GM12878 (cell line): ENCODE measurements around the gene POLR2L. TPM values are rescaled to one million over a fixed set of nuclear protein-coding genes. Genes with fewer than 3 reads are reported as not detected.
A peak's percentile ranks its signal among the peaks of the same experiment; 100 is the strongest.

Experiments
- ATAC-seq: fragments of 200-7000 bp; cut with Tn5 transposase; 3 replicates; pipeline ENCODE4 v1.9.1; 2020; ENCODE audit warnings: mild to moderate bottlenecking, moderate library complexity
- BruUV-seq: library from RNA; stranded (reverse); fragments of 400-500 nt; replicated peaks from 2 replicates; lab custom pipeline; 2021; lab: Mats Ljungman, UMichigan
- CTCF ChIA-PET: fragments of 300-600 bp; sonication (Branson Sonifier 250); formaldehyde crosslinking; extraction: SDS; loops from one replicate; lab custom pipeline; 2021; ENCODE audit warnings: inconsistent platforms; lab: Yijun Ruan, JAX
- POLR2A ChIA-PET: fragments of 350-600 bp; formaldehyde crosslinking; extraction: SDS; loops from one replicate; lab custom pipeline; 2021; ENCODE audit warnings: inconsistent platforms; lab: Charles Lee
- RAD21 ChIA-PET: fragments of 300-600 bp; sonication (Branson Sonifier 250); formaldehyde crosslinking; loops from one replicate; lab custom pipeline; 2023; ENCODE audit warnings: antibody characterized with exemption; ENCODE audit not compliant: unreplicated experiment; lab: Charles Lee
- SMC1A ChIA-PET: fragments of 300-600 bp; sonication (Branson Sonifier 250); formaldehyde crosslinking; loops from one replicate; lab custom pipeline; 2023; ENCODE audit not compliant: unreplicated experiment, uncharacterized antibody; lab: Charles Lee
- DNase-seq: peaks from one replicate; pipeline ENCODE4 v3.0.0-alpha.2; 2011; ENCODE audit warnings: low read depth, low spot score
- FAIRE-seq: peaks from 3 replicates; lab custom pipeline; 2011; peaks lifted over from hg19 to GRCh38; lab: Jason Lieb, UNC
- H2AFZ ChIP-seq: 2 replicates; pipeline ENCODE4 v1.6.0; 2011; ENCODE audit warnings: low read depth, low read length, control low read depth; ENCODE audit not compliant: control insufficient read depth
- H3K27ac ChIP-seq: 2 replicates; pipeline ENCODE4 v1.5.1; 2011; ENCODE audit warnings: control low read depth; ENCODE audit not compliant: control insufficient read depth, insufficient read depth
- H3K27me3 ChIP-seq, 2 experiments: replicated peaks in 1 of 2; 2 replicates each; pipeline versions ENCODE4 v1.6.0 to v1.6.1; 2011; ENCODE audit warnings: low read length in 1 of 2; ENCODE audit not compliant: control insufficient read depth in 2 of 2, insufficient read depth in 2 of 2
- H3K36me3 ChIP-seq, 2 experiments: 2 replicates each; pipeline ENCODE4 v1.5.1; 2011; ENCODE audit warnings: low read length in 1 of 2; ENCODE audit not compliant: control insufficient read depth in 2 of 2, insufficient read depth in 2 of 2
- H3K4me1 ChIP-seq: 2 replicates; pipeline ENCODE4 v1.6.1; 2011; ENCODE audit warnings: mild to moderate bottlenecking, low read length, moderate library complexity, mixed read lengths; ENCODE audit not compliant: control insufficient read depth, insufficient read depth
- H3K4me2 ChIP-seq: 2 replicates; pipeline ENCODE4 v1.6.0; 2011; ENCODE audit warnings: control low read depth; ENCODE audit not compliant: control insufficient read depth, insufficient read depth
- H3K4me3 ChIP-seq: fragments of 200-600 bp; sonication (generic); 2 replicates; pipeline ENCODE4 v1.5.1; 2016
- H3K79me2 ChIP-seq: 2 replicates; pipeline ENCODE4 v1.6.0; 2011; ENCODE audit warnings: low read length; ENCODE audit not compliant: control insufficient read depth, insufficient read depth
- H3K9ac ChIP-seq: 2 replicates; pipeline ENCODE4 v1.8.0; 2011; ENCODE audit warnings: low read length, control low read depth, mixed read lengths; ENCODE audit not compliant: control insufficient read depth, insufficient read depth
- H3K9me3 ChIP-seq: replicated peaks from 3 replicates; pipeline ENCODE4 v1.5.1; 2011; ENCODE audit warnings: mild to moderate bottlenecking, low read length; ENCODE audit not compliant: control insufficient read depth, insufficient read depth
- H4K20me1 ChIP-seq: 2 replicates; pipeline ENCODE4 v1.6.0; 2011; ENCODE audit not compliant: control insufficient read depth, insufficient read depth
- CREB1 ChIP-seq: IDR thresholded peaks from 2 replicates; pipeline ENCODE4 v1.6.1; 2012; ENCODE audit warnings: low read depth, mild to moderate bottlenecking, inconsistent platforms
- CTCF ChIP-seq, 3 experiments: IDR thresholded peaks in 2 of 3; conservative IDR thresholded peaks in 1 of 3; 2 replicates each; pipeline ENCODE4 v1.5.1; 2011; ENCODE audit warnings: low read depth in 3 of 3, low read length in 3 of 3, mild to moderate bottlenecking in 3 of 3, control low read depth in 2 of 3, moderate library complexity in 2 of 3, inconsistent platforms in 1 of 3, mixed read lengths in 1 of 3; ENCODE audit not compliant: control insufficient read depth in 2 of 3, insufficient read depth in 1 of 3; ENCODE audit errors: extremely low read depth in 1 of 3
- FOS ChIP-seq: IDR thresholded peaks from 3 replicates; pipeline ENCODE4 v1.6.1; 2011; ENCODE audit warnings: borderline replicate concordance; ENCODE audit not compliant: insufficient read length; ENCODE audit errors: extremely low read depth
- HDGF ChIP-seq: fragments of 450-650 bp; IDR thresholded peaks from 2 replicates; pipeline ENCODE4 v1.6.1; 2016; ENCODE audit warnings: antibody characterized with exemption
- IKZF1 ChIP-seq: fragments of 450-650 bp; conservative IDR thresholded peaks from 2 replicates; pipeline ENCODE4 v1.6.1; 2017; ENCODE audit warnings: antibody characterized with exemption, mild to moderate bottlenecking
- JUND ChIP-seq: IDR thresholded peaks from 2 replicates; pipeline ENCODE4 v1.6.1; 2012; ENCODE audit warnings: low read depth, mild to moderate bottlenecking, low read length, improper control_type of control experiment, moderate library complexity
- MYC ChIP-seq: IDR thresholded peaks from 2 replicates; pipeline ENCODE4 v1.6.1; 2011; ENCODE audit warnings: mild to moderate bottlenecking, low read length, moderate library complexity, inconsistent platforms; ENCODE audit not compliant: insufficient read depth, insufficient replicate concordance, insufficient read length, severe bottlenecking
- NBN ChIP-seq: fragments of 450-650 bp; IDR thresholded peaks from 2 replicates; pipeline ENCODE4 v1.6.1; 2016
- PBX3 ChIP-seq: IDR thresholded peaks from 2 replicates; pipeline ENCODE4 v1.6.1; 2011; ENCODE audit warnings: mild to moderate bottlenecking, low read depth, low read length, moderate library complexity; ENCODE audit not compliant: insufficient replicate concordance
- RBBP5 ChIP-seq: fragments of 200-600 bp; sonication (generic); conservative IDR thresholded peaks from 2 replicates; pipeline ENCODE4 v1.6.1; 2016
- SIX5 ChIP-seq: IDR thresholded peaks from 2 replicates; pipeline ENCODE4 v1.6.1; 2011; ENCODE audit warnings: mild to moderate bottlenecking, low read depth, low read length, moderate library complexity; ENCODE audit not compliant: severe bottlenecking
- SMARCA5 ChIP-seq: fragments of 450-650 bp; IDR thresholded peaks from 2 replicates; pipeline ENCODE4 v1.6.1; 2017; ENCODE audit warnings: mild to moderate bottlenecking
- SMC3 ChIP-seq: IDR thresholded peaks from 2 replicates; pipeline ENCODE4 v1.6.1; 2011; ENCODE audit warnings: low read length, improper control_type of control experiment, borderline replicate concordance
- TBL1XR1 ChIP-seq: IDR thresholded peaks from 2 replicates; pipeline ENCODE4 v1.6.1; 2012; ENCODE audit warnings: low read depth, low read length, improper control_type of control experiment
- TCF3 ChIP-seq: IDR thresholded peaks from 2 replicates; pipeline ENCODE4 v1.6.1; 2012; ENCODE audit warnings: low read depth, mild to moderate bottlenecking, low read length, borderline replicate concordance; ENCODE audit not compliant: insufficient read depth
- YY1 ChIP-seq: IDR thresholded peaks from 2 replicates; pipeline ENCODE4 v1.6.1; 2011; ENCODE audit warnings: low read depth, mild to moderate bottlenecking, low read length
- WGBS: methylation state at CpG from one replicate; pipeline ENCODE4 v1.1.6; 2016; ENCODE audit warnings: low lambda C conversion rate; ENCODE audit not compliant: insufficient replicate concordance, insufficient coverage; ENCODE audit errors: missing lambda C conversion rate; 5-methylcytosine and 5-hydroxymethylcytosine counted together
- in situ Hi-C: fragments of 300-500 bp; cut with MboI; formaldehyde crosslinking; loops from 9 replicates; pipeline ENCODE4 v1.14.3; 2018; ENCODE audit warnings: mixed read lengths
- intact Hi-C: fragments of 100-400 bp; cut with micrococcal nuclease; formaldehyde crosslinking; loops from one replicate; pipeline ENCODE4 v1.14.2; 2022; ENCODE audit not compliant: unreplicated experiment
- polyA plus RNA-seq, 11 experiments: library from polyadenylated mRNA; depleted of rRNA in 4 of 11; unstranded in 6 of 11; stranded (reverse) in 5 of 11; fragments of >200 nt; fragmentation: Nextera tagmentation in 4 of 11; fragmentation: Illumina TruSeq in 1 of 11; extraction: Ambion mirVana in 4 of 11; extraction: Trizol in 1 of 11; gene quantifications; 1 replicate in 1 of 11; 2 replicates in 10 of 11; pipeline versions ENCODE4 v1.2.1 to v1.2.3, GENCODE V29; 2011 to 2016; ENCODE audit warnings: inconsistent platforms in 2 of 11, missing spikeins in 2 of 11, low read depth in 1 of 11
- total RNA-seq, 4 experiments: library from RNA; depleted of rRNA in 3 of 4; stranded (reverse); fragments of >200 nt in 3 of 4; fragmentation: Illumina TruSeq in 1 of 4; extraction: Trizol in 1 of 4; gene quantifications; 2 replicates each; pipeline versions ENCODE4 v1.2.1 to v1.2.3, GENCODE V29; 2013 to 2021
- TF ChIP-seq, protein P1 (sequence below): fragments of 450-650 bp; IDR thresholded peaks from 2 replicates; pipeline ENCODE4 v1.6.1; 2017; ENCODE audit warnings: borderline replicate concordance

Gene POLR2L
- total and polyA plus RNA-seq, 10 of the 15 experiments (the other 5 are each of a cell fraction or from before 2014, with no cell fraction given): 23.1 to 497 (median 125) TPM

- intact Hi-C loops: loop anchor here (1.0 kb wide), 1 partner anchor 203 kb away; no protein-coding TSS in a partner anchor
- Histone ChIP-seq H3K4me2 (no peak overlapping the region), H3K4me3 (no peak overlapping the region), H3K27ac (no peak overlapping the region), H3K36me3 (no peaks in the 10 kb centered on the region), H2AFZ (no peak overlapping the region), H4K20me1 (no peaks in the 10 kb centered on the region), H3K4me1 (peaks cover 8% of the 10 kb centered on the region), H3K9me3 (no peaks in the 10 kb centered on the region), H3K27me3 (no peaks in the 10 kb centered on the region; a peak in 1 of 4 replicates), H3K9ac (no peak overlapping the region), H3K79me2 (no peaks in the 10 kb centered on the region)
- BruUV-seq: no TSS peak
- ChIA-PET CTCF (interaction anchor here (0.6 to 3.4 kb wide), 7 partner anchors 18 to 205 kb away, joined by 3 to 23 read pairs (median 3); no protein-coding TSS in a partner anchor), POLR2A (no interaction called here), RAD21 (interaction anchor here (0.8 to 1.1 kb wide), 2 partner anchors 202 to 203 kb away, joined by 3 read pairs; no protein-coding TSS in a partner anchor), SMC1A (no interaction called here)
- in situ Hi-C loops: loop anchor here (10.0 kb wide), 2 partner anchors 206 to 1006 kb away; partner anchors contain the start of gene LSP1
- 11% methylated on average over 14 of the region's 14 CpGs for WGBS
- FAIRE-seq: no peak
- DNase-seq: no peak
- peak; percentile 72 for ATAC-seq
- TF ChIP-seq JUND: no peak
- TF ChIP-seq RBBP5: no peak
- TF ChIP-seq SMARCA5: no peak
- no peak for TF ChIP-seq FOS
- TF ChIP-seq SMC3: peak; percentile 59
- no peak for TF ChIP-seq NBN
- TF ChIP-seq, protein P1, sequence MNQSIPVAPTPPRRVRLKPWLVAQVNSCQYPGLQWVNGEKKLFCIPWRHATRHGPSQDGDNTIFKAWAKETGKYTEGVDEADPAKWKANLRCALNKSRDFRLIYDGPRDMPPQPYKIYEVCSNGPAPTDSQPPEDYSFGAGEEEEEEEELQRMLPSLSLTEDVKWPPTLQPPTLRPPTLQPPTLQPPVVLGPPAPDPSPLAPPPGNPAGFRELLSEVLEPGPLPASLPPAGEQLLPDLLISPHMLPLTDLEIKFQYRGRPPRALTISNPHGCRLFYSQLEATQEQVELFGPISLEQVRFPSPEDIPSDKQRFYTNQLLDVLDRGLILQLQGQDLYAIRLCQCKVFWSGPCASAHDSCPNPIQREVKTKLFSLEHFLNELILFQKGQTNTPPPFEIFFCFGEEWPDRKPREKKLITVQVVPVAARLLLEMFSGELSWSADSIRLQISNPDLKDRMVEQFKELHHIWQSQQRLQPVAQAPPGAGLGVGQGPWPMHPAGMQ: no peak
- no peak for TF ChIP-seq MYC
- no peak for TF ChIP-seq TBL1XR1
- TF ChIP-seq TCF3: no peak
- no peak for TF ChIP-seq IKZF1
- TF ChIP-seq CTCF (IDR thresholded peaks at IDR 0.05 in 2 of 3, conservative IDR thresholded peaks at IDR 0.05 in 1 of 3; ENCODE audit: control insufficient read depth in 2 of 3, extremely low read depth in 1 of 3, insufficient read depth in 1 of 3, low read depth in 3 of 3, low read length in 3 of 3): peak; percentile 80 to 98 (median 86)
- no peak for TF ChIP-seq CREB1
- no peak for TF ChIP-seq PBX3
- TF ChIP-seq HDGF: no peak
- peak; percentile 21; the same call in 1 of the 2 replicates for TF ChIP-seq YY1
- no peak for TF ChIP-seq SIX5
Measured at GRCh38 chr11:848380-848931, 6.1 kb upstream of the POLR2L start.
